HCT116 (cell line): ENCODE measurements around the gene IL21R. TPM values are rescaled to one million over a fixed set of nuclear protein-coding genes. Genes with fewer than 3 reads are reported as not detected.

Experiments used
- ATAC-seq: fragments of 200-7000 bp; cut with Tn5 transposase; 2 replicates; pipeline ENCODE4 v1.9.1; 2020; ENCODE audit warnings: mild to moderate bottlenecking, moderate library complexity
- BruUV-seq: library from RNA; stranded (reverse); fragments of 400-500 nt; replicated peaks from 2 replicates; lab custom pipeline; 2021; lab: Mats Ljungman, UMichigan
- CTCF ChIA-PET: fragments of 300-600 bp; sonication (Branson Sonifier 250); formaldehyde crosslinking; loops from one replicate; lab custom pipeline; 2021; ENCODE audit warnings: antibody characterized with exemption; lab: Charles Lee
- POLR2A ChIA-PET: fragments of 300-600, 350-600 bp; sonication (Branson Sonifier 250); formaldehyde crosslinking; loops from one replicate; lab custom pipeline; 2021; ENCODE audit warnings: antibody characterized with exemption; lab: Charles Lee
- RAD21 ChIA-PET, 2 experiments: fragments of 300-600 bp; sonication (Branson Sonifier 250); formaldehyde crosslinking; loops; one replicate each; lab custom pipeline; 2023; ENCODE audit warnings: low total read pairs in 2 of 2; ENCODE audit not compliant: uncharacterized antibody in 2 of 2, unreplicated experiment in 2 of 2, low non-redundant PET in 1 of 2; lab: Charles Lee
- DNase-seq: peaks from one replicate; pipeline ENCODE4 v3.0.0-alpha.2; 2010; ENCODE audit warnings: low read depth, low spot score
- H2AFZ ChIP-seq: fragments of 200-600 bp; shearing (Covaris generic), sonication (generic); 2 replicates; pipeline ENCODE4 v1.6.1; 2017; ENCODE audit warnings: low read depth, mixed run types, mixed read lengths, antibody characterized with exemption, low read length; ENCODE audit not compliant: poor library complexity, severe bottlenecking
- H3K27ac ChIP-seq: 2 replicates; pipeline ENCODE4 v1.5.1; 2012; ENCODE audit warnings: low read depth, low read length
- H3K27me3 ChIP-seq: fragments of 200-600 bp; sonication (generic); 2 replicates; pipeline ENCODE4 v1.6.1; 2016; ENCODE audit warnings: mixed run types, low read length, mixed read lengths; ENCODE audit not compliant: insufficient read depth
- H3K36me3 ChIP-seq, 2 experiments: fragments of 200-500 bp in 1 of 2; fragments of 200-600 bp in 1 of 2; sonication (Bioruptor generic) in 1 of 2; sonication (generic) in 1 of 2; 2 replicates each; pipeline versions ENCODE4 v1.5.1 to v1.6.1; 2014 to 2016; ENCODE audit warnings: low read length in 2 of 2, inconsistent platforms in 1 of 2, mixed read lengths in 1 of 2, mixed run types in 1 of 2; ENCODE audit not compliant: insufficient read depth in 2 of 2, control insufficient read depth in 1 of 2
- H3K4me1 ChIP-seq, 2 experiments: fragments of 200-600 bp in 1 of 2; sonication (generic) in 1 of 2; 2 replicates each; pipeline versions ENCODE4 v1.5.1 to v1.6.1; 2012 to 2017; ENCODE audit warnings: low read length in 2 of 2, inconsistent platforms in 1 of 2, mild to moderate bottlenecking in 1 of 2, mixed read lengths in 1 of 2, mixed run types in 1 of 2, moderate library complexity in 1 of 2; ENCODE audit not compliant: insufficient read depth in 2 of 2, control insufficient read depth in 1 of 2
- H3K4me2 ChIP-seq: fragments of 200-600 bp; sonication (generic); 2 replicates; pipeline ENCODE4 v1.6.1; 2017; ENCODE audit warnings: mixed run types, low read length, mixed read lengths
- H3K4me3 ChIP-seq, 2 experiments: fragments of 200-600 bp in 1 of 2; sonication (generic) in 1 of 2; replicated peaks in 1 of 2; 2 replicates each; pipeline ENCODE4 v1.5.1; 2011 to 2016; ENCODE audit warnings: low read length in 2 of 2, control low read depth in 1 of 2, low read depth in 1 of 2, mild to moderate bottlenecking in 1 of 2, mixed read lengths in 1 of 2, mixed run types in 1 of 2
- H3K79me2 ChIP-seq: fragments of 200-600 bp; sonication (generic); 2 replicates; pipeline ENCODE4 v1.6.1; 2017; ENCODE audit warnings: mild to moderate bottlenecking, mixed run types, low read length, moderate library complexity, mixed read lengths; ENCODE audit not compliant: insufficient read depth
- H3K9ac ChIP-seq: fragments of 200-600 bp; sonication (generic); 2 replicates; pipeline ENCODE4 v1.6.1; 2016; ENCODE audit warnings: low read length, mixed read lengths
- H3K9me2 ChIP-seq: fragments of 200-600 bp; sonication (generic), shearing (Covaris generic); 2 replicates; pipeline ENCODE4 v1.6.1; 2017; ENCODE audit warnings: mixed run types, mild to moderate bottlenecking, moderate library complexity; ENCODE audit not compliant: insufficient read depth
- H3K9me3 ChIP-seq, 2 experiments: fragments of 200-500 bp in 1 of 2; fragments of 200-600 bp in 1 of 2; sonication (Bioruptor generic) in 1 of 2; sonication (generic) in 1 of 2; 2 replicates each; pipeline ENCODE4 v1.6.1; 2014 to 2017; ENCODE audit warnings: low read length in 2 of 2, mixed read lengths in 2 of 2, inconsistent platforms in 1 of 2, low read depth in 1 of 2, mild to moderate bottlenecking in 1 of 2, mixed run types in 1 of 2, moderate library complexity in 1 of 2; ENCODE audit not compliant: control insufficient read depth in 1 of 2, insufficient read depth in 1 of 2
- H4K20me1 ChIP-seq: fragments of 200-600 bp; sonication (generic), shearing (Covaris generic); 2 replicates; pipeline ENCODE4 v1.6.1; 2017; ENCODE audit warnings: mixed run types, mild to moderate bottlenecking, moderate library complexity; ENCODE audit not compliant: insufficient read depth
- CEBPB ChIP-seq: IDR thresholded peaks from 2 replicates; pipeline ENCODE4 v1.6.1; 2012; ENCODE audit warnings: low read depth
- ELF1 ChIP-seq: IDR thresholded peaks from 2 replicates; pipeline ENCODE4 v1.6.1; 2012; ENCODE audit warnings: low read depth, borderline replicate concordance
- JUND ChIP-seq: IDR thresholded peaks from 2 replicates; pipeline ENCODE4 v1.6.1; 2012
- MAX ChIP-seq: IDR thresholded peaks from 2 replicates; pipeline ENCODE4 v1.6.1; 2012
- ZFX ChIP-seq: fragments of 450-650 bp; IDR thresholded peaks from 2 replicates; pipeline ENCODE4 v1.6.1; 2017
- intact Hi-C: fragments of 100-400 bp; cut with micrococcal nuclease; formaldehyde crosslinking; loops from 2 replicates; pipeline ENCODE4 v1.10.0; 2022
- total RNA-seq: library from RNA; stranded (reverse); gene quantifications from one replicate; pipeline ENCODE4 v1.2.1, GENCODE V29; 2021; ENCODE audit not compliant: unreplicated experiment
- TF ChIP-seq, protein P1 (sequence below), 3 experiments: fragments of 200-600 bp in 1 of 3; sonication (generic) in 1 of 3; IDR thresholded peaks in 2 of 3; conservative IDR thresholded peaks in 1 of 3; 2 replicates each; pipeline ENCODE4 v1.5.1; 2012 to 2017; ENCODE audit warnings: low read depth in 2 of 3, low read length in 2 of 3, antibody characterized with exemption in 1 of 3, borderline replicate concordance in 1 of 3, control low read depth in 1 of 3, mild to moderate bottlenecking in 1 of 3, mixed read lengths in 1 of 3, mixed run types in 1 of 3, moderate library complexity in 1 of 3; ENCODE audit not compliant: insufficient read depth in 1 of 3
- TF ChIP-seq, protein P2 (sequence below): IDR thresholded peaks from 2 replicates; pipeline ENCODE4 v1.6.1; 2012; ENCODE audit warnings: low read depth

IL21R gene
- total RNA-seq, 1 experiment from 2014 or later = 1.2 TPM

DNA sequence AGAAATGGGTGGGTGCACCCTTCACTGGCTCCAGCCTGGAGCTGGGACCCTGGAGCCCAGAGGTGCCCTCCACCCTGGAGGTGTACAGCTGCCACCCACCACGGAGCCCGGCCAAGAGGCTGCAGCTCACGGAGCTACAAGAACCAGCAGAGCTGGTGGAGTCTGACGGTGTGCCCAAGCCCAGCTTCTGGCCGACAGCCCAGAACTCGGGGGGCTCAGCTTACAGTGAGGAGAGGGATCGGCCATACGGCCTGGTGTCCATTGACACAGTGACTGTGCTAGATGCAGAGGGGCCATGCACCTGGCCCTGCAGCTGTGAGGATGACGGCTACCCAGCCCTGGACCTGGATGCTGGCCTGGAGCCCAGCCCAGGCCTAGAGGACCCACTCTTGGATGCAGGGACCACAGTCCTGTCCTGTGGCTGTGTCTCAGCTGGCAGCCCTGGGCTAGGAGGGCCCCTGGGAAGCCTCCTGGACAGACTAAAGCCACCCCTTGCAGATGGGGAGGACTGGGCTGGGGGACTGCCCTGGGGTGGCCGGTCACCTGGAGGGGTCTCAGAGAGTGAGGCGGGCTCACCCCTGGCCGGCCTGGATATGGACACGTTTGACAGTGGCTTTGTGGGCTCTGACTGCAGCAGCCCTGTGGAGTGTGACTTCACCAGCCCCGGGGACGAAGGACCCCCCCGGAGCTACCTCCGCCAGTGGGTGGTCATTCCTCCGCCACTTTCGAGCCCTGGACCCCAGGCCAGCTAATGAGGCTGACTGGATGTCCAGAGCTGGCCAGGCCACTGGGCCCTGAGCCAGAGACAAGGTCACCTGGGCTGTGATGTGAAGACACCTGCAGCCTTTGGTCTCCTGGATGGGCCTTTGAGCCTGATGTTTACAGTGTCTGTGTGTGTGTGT lies 46.8 kb downstream of the IL21R start:
- Histone ChIP-seq H3K36me3 (no peaks in the 10 kb centered on the region), H3K9me3 (peaks cover 0 to 14% of the 10 kb centered on the region in 2 experiments; a peak in 2 of 4 replicates), H4K20me1 (no peaks in the 10 kb centered on the region), H3K4me1 (no peaks in the 10 kb centered on the region), H3K4me2 (no peak overlapping the region), H3K27ac (no peak overlapping the region), H3K79me2 (no peaks in the 10 kb centered on the region), H3K9me2 (no peaks in the 10 kb centered on the region), H3K9ac (no peak overlapping the region), H3K27me3 (no peaks in the 10 kb centered on the region), H2AFZ (no peak overlapping the region), H3K4me3 (no peak overlapping the region)
- ChIA-PET POLR2A (no interaction called here), CTCF (no interaction called here), RAD21 (no interaction called here)
- DNase-seq (no peak), ATAC-seq (no peak; the same call in 1 of the 2 replicates)
- no TSS peak for BruUV-seq
- intact Hi-C loops = no loop called here
- TF ChIP-seq ZFX (no peak), MAX (no peak), JUND (no peak), CEBPB (no peak), ELF1 (no peak)
- TF ChIP-seq, protein P1, sequence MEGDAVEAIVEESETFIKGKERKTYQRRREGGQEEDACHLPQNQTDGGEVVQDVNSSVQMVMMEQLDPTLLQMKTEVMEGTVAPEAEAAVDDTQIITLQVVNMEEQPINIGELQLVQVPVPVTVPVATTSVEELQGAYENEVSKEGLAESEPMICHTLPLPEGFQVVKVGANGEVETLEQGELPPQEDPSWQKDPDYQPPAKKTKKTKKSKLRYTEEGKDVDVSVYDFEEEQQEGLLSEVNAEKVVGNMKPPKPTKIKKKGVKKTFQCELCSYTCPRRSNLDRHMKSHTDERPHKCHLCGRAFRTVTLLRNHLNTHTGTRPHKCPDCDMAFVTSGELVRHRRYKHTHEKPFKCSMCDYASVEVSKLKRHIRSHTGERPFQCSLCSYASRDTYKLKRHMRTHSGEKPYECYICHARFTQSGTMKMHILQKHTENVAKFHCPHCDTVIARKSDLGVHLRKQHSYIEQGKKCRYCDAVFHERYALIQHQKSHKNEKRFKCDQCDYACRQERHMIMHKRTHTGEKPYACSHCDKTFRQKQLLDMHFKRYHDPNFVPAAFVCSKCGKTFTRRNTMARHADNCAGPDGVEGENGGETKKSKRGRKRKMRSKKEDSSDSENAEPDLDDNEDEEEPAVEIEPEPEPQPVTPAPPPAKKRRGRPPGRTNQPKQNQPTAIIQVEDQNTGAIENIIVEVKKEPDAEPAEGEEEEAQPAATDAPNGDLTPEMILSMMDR (IDR thresholded peaks at IDR 0.05 in 2 of 3, conservative IDR thresholded peaks at IDR 0.05 in 1 of 3; ENCODE audit: borderline replicate concordance in 1 of 3, insufficient read depth in 1 of 3, low read depth in 2 of 3, low read length in 2 of 3) = no peak
- TF ChIP-seq, protein P2, sequence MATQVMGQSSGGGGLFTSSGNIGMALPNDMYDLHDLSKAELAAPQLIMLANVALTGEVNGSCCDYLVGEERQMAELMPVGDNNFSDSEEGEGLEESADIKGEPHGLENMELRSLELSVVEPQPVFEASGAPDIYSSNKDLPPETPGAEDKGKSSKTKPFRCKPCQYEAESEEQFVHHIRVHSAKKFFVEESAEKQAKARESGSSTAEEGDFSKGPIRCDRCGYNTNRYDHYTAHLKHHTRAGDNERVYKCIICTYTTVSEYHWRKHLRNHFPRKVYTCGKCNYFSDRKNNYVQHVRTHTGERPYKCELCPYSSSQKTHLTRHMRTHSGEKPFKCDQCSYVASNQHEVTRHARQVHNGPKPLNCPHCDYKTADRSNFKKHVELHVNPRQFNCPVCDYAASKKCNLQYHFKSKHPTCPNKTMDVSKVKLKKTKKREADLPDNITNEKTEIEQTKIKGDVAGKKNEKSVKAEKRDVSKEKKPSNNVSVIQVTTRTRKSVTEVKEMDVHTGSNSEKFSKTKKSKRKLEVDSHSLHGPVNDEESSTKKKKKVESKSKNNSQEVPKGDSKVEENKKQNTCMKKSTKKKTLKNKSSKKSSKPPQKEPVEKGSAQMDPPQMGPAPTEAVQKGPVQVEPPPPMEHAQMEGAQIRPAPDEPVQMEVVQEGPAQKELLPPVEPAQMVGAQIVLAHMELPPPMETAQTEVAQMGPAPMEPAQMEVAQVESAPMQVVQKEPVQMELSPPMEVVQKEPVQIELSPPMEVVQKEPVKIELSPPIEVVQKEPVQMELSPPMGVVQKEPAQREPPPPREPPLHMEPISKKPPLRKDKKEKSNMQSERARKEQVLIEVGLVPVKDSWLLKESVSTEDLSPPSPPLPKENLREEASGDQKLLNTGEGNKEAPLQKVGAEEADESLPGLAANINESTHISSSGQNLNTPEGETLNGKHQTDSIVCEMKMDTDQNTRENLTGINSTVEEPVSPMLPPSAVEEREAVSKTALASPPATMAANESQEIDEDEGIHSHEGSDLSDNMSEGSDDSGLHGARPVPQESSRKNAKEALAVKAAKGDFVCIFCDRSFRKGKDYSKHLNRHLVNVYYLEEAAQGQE = no peak
